Measurements from ENCODE around the gene PLXNA2. TPM values are rescaled to one million over a fixed set of nuclear protein-coding genes. Genes with fewer than 3 reads are reported as not detected.

The PLXNA2 gene
- total and polyA plus RNA-seq, 2 of the 8 experiments (the other 6 are each of a cell fraction or from before 2014, with no cell fraction given), result 0.33 to 1.5 TPM

DNA sequence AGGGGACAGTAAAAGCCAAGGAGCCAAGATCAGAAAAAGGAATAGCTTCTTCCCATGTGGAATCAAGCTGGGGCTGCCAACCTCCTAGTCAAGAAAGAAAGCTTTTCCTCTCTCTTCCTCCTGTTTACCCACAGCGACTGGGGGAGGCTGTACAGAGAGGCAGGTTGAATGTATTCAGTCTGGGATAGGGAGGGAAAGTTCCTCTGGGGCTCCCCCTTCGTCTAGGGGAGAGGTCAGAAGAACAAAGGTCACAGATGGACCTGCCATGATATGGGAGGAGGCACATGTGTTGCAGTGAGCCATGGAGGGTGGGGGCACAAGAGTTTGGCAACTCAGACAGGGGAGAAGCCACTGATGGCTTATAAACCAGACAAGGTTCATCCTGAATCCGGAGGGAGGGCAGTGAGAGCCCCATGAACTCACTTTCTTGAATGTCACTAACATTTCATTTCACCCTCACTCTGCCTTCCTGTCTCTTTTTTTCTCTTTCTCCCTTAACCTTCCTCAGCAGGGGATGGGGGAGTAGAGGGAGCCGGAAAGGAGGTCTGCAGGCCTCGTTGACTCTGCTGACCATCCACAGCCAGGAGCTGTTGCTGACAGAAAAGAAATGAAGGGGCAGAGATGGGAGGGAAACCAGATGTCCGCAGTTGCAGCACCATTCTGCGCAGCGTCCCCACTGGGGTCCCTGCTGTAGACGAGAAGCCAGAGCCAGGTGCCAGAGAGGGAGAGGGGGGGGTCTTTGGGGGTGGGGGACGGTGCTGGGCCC, 61.1 kb downstream of the PLXNA2 start:
- H3K9ac ChIP-seq (replicated peaks in 1 of 4; ENCODE audit: extremely low read depth in 1 of 4, low read depth in 3 of 4, low read length in 3 of 4), result no peak overlapping the region
- no peak overlapping the region for H2BK120ac ChIP-seq (replicated peaks; ENCODE audit: low read depth, low read length)
- no peak overlapping the region for H3K4ac ChIP-seq (replicated peaks; ENCODE audit: insufficient read length, low read depth, low read length)
- H3K79me2 ChIP-seq (ENCODE audit: control insufficient read depth in 1 of 2, insufficient read depth in 2 of 2, low read length in 2 of 2), result no peaks in the 10 kb centered on the region
- no peak overlapping the region for H3K14ac ChIP-seq (ENCODE audit: insufficient read length)
- FAIRE-seq (no peak), DNase-seq (ENCODE audit: low read depth in 1 of 2, low spot score in 2 of 2) (no peak)
- no peak overlapping the region for H2BK12ac ChIP-seq (ENCODE audit: low read depth, low read length)
- ChIA-PET CTCF (ENCODE audit: partially characterized antibody) (interaction anchor here (0.8 to 3.6 kb wide), 12 partner anchors 12 to 861 kb away, joined by 3 to 9 read pairs (median 3); partner anchors contain the start of gene PLXNA2), POLR2A (ENCODE audit: partially characterized antibody) (no interaction called here)
- H3K4me1 ChIP-seq (replicated peaks in 1 of 4; ENCODE audit: control insufficient read depth in 3 of 4, insufficient read depth in 4 of 4, low read length in 3 of 4), result peaks cover 3 to 15% (median 6%) of the 10 kb centered on the region in 4 experiments
- no peak overlapping the region for H3K4me2 ChIP-seq (ENCODE audit: insufficient read depth in 1 of 2, low read depth in 2 of 2, low read length in 2 of 2)
- no peak overlapping the region; the same call in 1 of the 2 replicates for H3K18ac ChIP-seq (ENCODE audit: extremely low read depth, low read length)
- H2BK15ac ChIP-seq (ENCODE audit: low read length), result no peak overlapping the region
- H4K8ac ChIP-seq (ENCODE audit: extremely low read depth, insufficient read depth, low read length), result no peak overlapping the region
- H3K23me2 ChIP-seq (ENCODE audit: low read depth, low read length), result no peaks in the 10 kb centered on the region
- no peak overlapping the region for H2AFZ ChIP-seq (ENCODE audit: low read length)
- H3K4me3 ChIP-seq (ENCODE audit: extremely low read depth in 1 of 4, insufficient read depth in 2 of 4, low read depth in 3 of 4, low read length in 4 of 4), result no peak overlapping the region
- no peak overlapping the region for H4K91ac ChIP-seq (replicated peaks; ENCODE audit: insufficient read length, low read length)
- H2AK5ac ChIP-seq (ENCODE audit: low read depth, low read length), result no peak overlapping the region
- H3K36me3 ChIP-seq (ENCODE audit: control insufficient read depth in 2 of 4, insufficient read depth in 4 of 4, low read length in 3 of 4), result no peaks in the 10 kb centered on the region
- no peak overlapping the region for H2BK20ac ChIP-seq (ENCODE audit: low read length)
- no peaks in the 10 kb centered on the region; a peak in 2 of 7 replicates for H3K27me3 ChIP-seq (replicated peaks in 1 of 4; ENCODE audit: control insufficient read depth in 3 of 4, extremely low read depth in 1 of 4, insufficient read depth in 3 of 4, low read length in 3 of 4)
- no peaks in the 10 kb centered on the region for H3K9me3 ChIP-seq (ENCODE audit: insufficient read depth in 2 of 2, low read depth in 1 of 2, low read length in 1 of 2)
- 82% methylated on average over 9 of the region's 10 CpGs; no CpG with 5 or more reads in 1 of the 2 experiments for WGBS, 2 experiments (ENCODE audit: extremely low coverage in 1 of 2, insufficient coverage in 1 of 2, insufficient read length in 1 of 2, insufficient replicate concordance in 2 of 2, low coverage in 1 of 2, low lambda C conversion rate in 2 of 2, missing lambda C conversion rate in 1 of 2)
- H3K56ac ChIP-seq (replicated peaks; ENCODE audit: insufficient read length, low read depth, low read length), result no peak overlapping the region
- H3K79me1 ChIP-seq (ENCODE audit: low read depth, low read length), result no peaks in the 10 kb centered on the region
- no peaks in the 10 kb centered on the region for H4K20me1 ChIP-seq (replicated peaks in 1 of 2; ENCODE audit: control insufficient read depth in 1 of 2, insufficient read depth in 2 of 2, low read length in 2 of 2)
- H2BK5ac ChIP-seq (ENCODE audit: low read depth, low read length), result no peak overlapping the region
- H3K23ac ChIP-seq (ENCODE audit: insufficient read length), result no peak overlapping the region
- no peak overlapping the region for H4K5ac ChIP-seq (ENCODE audit: insufficient read length, low read depth, low read length)
- no peak overlapping the region for H3K27ac ChIP-seq (ENCODE audit: low read depth, low read length)
- TF ChIP-seq PHF8 (conservative IDR thresholded peaks at IDR 0.05; ENCODE audit: low read depth, low read length) (no peak), ASH2L (IDR thresholded peaks at IDR 0.05; ENCODE audit: low read length) (no peak), NRF1 (IDR thresholded peaks at IDR 0.05; ENCODE audit: low read depth, low read length) (no peak), SAP30 (IDR thresholded peaks at IDR 0.05; ENCODE audit: insufficient read depth, insufficient replicate concordance, low read length) (no peak), EGR1 (IDR thresholded peaks at IDR 0.05; ENCODE audit: borderline replicate concordance, low read depth, low read length) (no peak), BACH1 (IDR thresholded peaks at IDR 0.05; ENCODE audit: low read length) (no peak), USF2 (IDR thresholded peaks at IDR 0.05; ENCODE audit: low read length) (no peak)
- TF ChIP-seq, protein P1, sequence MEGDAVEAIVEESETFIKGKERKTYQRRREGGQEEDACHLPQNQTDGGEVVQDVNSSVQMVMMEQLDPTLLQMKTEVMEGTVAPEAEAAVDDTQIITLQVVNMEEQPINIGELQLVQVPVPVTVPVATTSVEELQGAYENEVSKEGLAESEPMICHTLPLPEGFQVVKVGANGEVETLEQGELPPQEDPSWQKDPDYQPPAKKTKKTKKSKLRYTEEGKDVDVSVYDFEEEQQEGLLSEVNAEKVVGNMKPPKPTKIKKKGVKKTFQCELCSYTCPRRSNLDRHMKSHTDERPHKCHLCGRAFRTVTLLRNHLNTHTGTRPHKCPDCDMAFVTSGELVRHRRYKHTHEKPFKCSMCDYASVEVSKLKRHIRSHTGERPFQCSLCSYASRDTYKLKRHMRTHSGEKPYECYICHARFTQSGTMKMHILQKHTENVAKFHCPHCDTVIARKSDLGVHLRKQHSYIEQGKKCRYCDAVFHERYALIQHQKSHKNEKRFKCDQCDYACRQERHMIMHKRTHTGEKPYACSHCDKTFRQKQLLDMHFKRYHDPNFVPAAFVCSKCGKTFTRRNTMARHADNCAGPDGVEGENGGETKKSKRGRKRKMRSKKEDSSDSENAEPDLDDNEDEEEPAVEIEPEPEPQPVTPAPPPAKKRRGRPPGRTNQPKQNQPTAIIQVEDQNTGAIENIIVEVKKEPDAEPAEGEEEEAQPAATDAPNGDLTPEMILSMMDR (IDR thresholded peaks at IDR 0.05; ENCODE audit: control extremely low read depth in 1 of 3, insufficient read depth in 1 of 3, low read depth in 1 of 3, low read length in 3 of 3), result no peak
